Heart left ventricle (tissue), 16 donors: ENCODE results near the gene DGUOK. TPM values are rescaled to one million over a fixed set of nuclear protein-coding genes. Genes with fewer than 3 reads are reported as not detected.

ENCODE experiments used
- ATAC-seq, 4 donors: fragments of 200-7000 bp; cut with Tn5 transposase; one replicate each; pipeline ENCODE4 v1.9.1; 2020 to 2022; ENCODE audit warnings: moderate library complexity in 4 of 4, mild to moderate bottlenecking in 3 of 4, moderate number of reproducible peaks in 1 of 4
- DNase-seq, 5 donors: peaks; one replicate each; pipeline ENCODE4 v3.0.0-alpha.2; 2020
- H3K27ac ChIP-seq, 12 donors: fragments of 200-600 bp; sonication (generic) in 4 of 12; one replicate each; pipeline versions ENCODE4 v1.5.0 to v1.8.0; 2016 to 2022; ENCODE audit warnings: mild to moderate bottlenecking in 2 of 12
- H3K27me3 ChIP-seq, 9 donors: fragments of 200-600 bp; sonication (generic) in 2 of 9; one replicate each; pipeline versions ENCODE4 v1.5.1 to v1.8.0; 2016 to 2022; ENCODE audit warnings: mild to moderate bottlenecking in 3 of 9
- H3K36me3 ChIP-seq, 9 donors: fragments of 200-600 bp; sonication (generic) in 2 of 9; one replicate each; pipeline versions ENCODE4 v1.5.0 to v1.8.0; 2018 to 2022; ENCODE audit warnings: mild to moderate bottlenecking in 2 of 9
- H3K4me1 ChIP-seq, 12 donors: fragments of 200-600 bp; sonication (generic) in 4 of 12; one replicate each; pipeline versions ENCODE4 v1.5.0 to v1.8.0; 2016 to 2022; ENCODE audit warnings: mild to moderate bottlenecking in 3 of 12
- H3K4me3 ChIP-seq, 12 donors: fragments of 200-600 bp; sonication (generic) in 4 of 12; one replicate each; pipeline versions ENCODE4 v1.5.0 to v1.8.0; 2017 to 2022; ENCODE audit warnings: mild to moderate bottlenecking in 9 of 12, moderate library complexity in 4 of 12
- H3K9me3 ChIP-seq, 12 donors: fragments of 200-600 bp; sonication (generic) in 4 of 12; one replicate each; pipeline versions ENCODE4 v1.5.0 to v1.8.0; 2016 to 2022; ENCODE audit warnings: mild to moderate bottlenecking in 1 of 12
- CTCF ChIP-seq, 12 donors: fragments of 200-600 bp; sonication (generic) in 4 of 12; IDR thresholded peaks; one replicate each; pipeline versions ENCODE4 v1.5.0 to v1.8.0; 2018 to 2022; ENCODE audit warnings: antibody characterized with exemption in 12 of 12, mild to moderate bottlenecking in 5 of 12
- POLR2A ChIP-seq, 2 donors: fragments of 450-650 bp; IDR thresholded peaks; one replicate each; pipeline ENCODE4 v1.6.1; 2017; ENCODE audit warnings: antibody characterized with exemption in 2 of 2, mild to moderate bottlenecking in 2 of 2, moderate library complexity in 2 of 2
- WGBS, 4 donors: extraction: QIAGEN DNeasy Blood & Tissue Kit in 2 of 4; methylation state at CpG; one replicate each; pipeline versions ENCODE4 v1.1.5 to v1.1.7; 2013 to 2018; 5-methylcytosine and 5-hydroxymethylcytosine counted together
- intact Hi-C, 10 donors: fragments of 100-400 bp; cut with DNase I; formaldehyde crosslinking; loops; one replicate each; pipeline versions ENCODE4 v1.11.1 to v1.14.2; 2022
- polyA plus RNA-seq, 2 donors: library from polyadenylated mRNA; stranded (reverse); fragments of 200-250 nt; gene quantifications; one replicate each; pipeline ENCODE4 v1.2.3, GENCODE V29; 2013
- total RNA-seq, 9 donors: library from RNA; depleted of rRNA in 2 of 9; stranded (reverse); fragments of >200 nt in 2 of 9; fragmentation: NEBNext Ultra II Directional in 3 of 9; extraction: Animal tissue kit (Norgen Biotek cat#: 25700) in 3 of 9; gene quantifications; one replicate each; pipeline versions ENCODE4 v1.1.0 to v1.2.4, GENCODE V29; 2016 to 2023
- donor health status: ischemic (EF 13 %, LVEDD 7.1; RV severe dilation, severe dysfunction).
- donor health status: healthy with polysubstance abuse.
- donor health status: DM: no; HTN: yes; CAD: no.
- donor health status: DM: no; HTN: no; CAD: no.
- donor health status: ischemic (EF 25% LVEDD 6.9; RV normal size, moderate dysfunction).
- donor health status: ischemic (EF 25% LVEDD 5.7; RV mildly dilated, moderate dysfunction).
- donor health status: healthy.
- donor health status: DM: yes; HTN: yes; CAD: no.
- donor health status: ischemic (EF 35%, LVEDD 5.7; RV mildly dilated, moderate dysfunction).
- donor health status: nonischemic (EF 11% LVEDD 7.7; RV severe dilation, severe dysfunction).
- donor health status: DM: yes; HTN: yes; CAD: no.
- donor health status: PGD.
- donor health status: ischemic (EF 29% LVEDD 5.4; RV normal size, mild dysfunction).
- donor health status: nonischemic (EF 23%, LVEDD 6.1; RV moderate dilation, normal function).

DGUOK gene
- total and polyA plus RNA-seq, 11 donors = 22.6 to 49.2 (median 26.1) TPM

- no peak for TF ChIP-seq POLR2A (IDR thresholded peaks at IDR 0.05)
- TF ChIP-seq CTCF (IDR thresholded peaks at IDR 0.05) = no peak
- ATAC-seq (no peak), DNase-seq (no peak)
- H3K9me3 ChIP-seq = no peaks in the 10 kb centered on the region
- no peaks in the 10 kb centered on the region for H3K36me3 ChIP-seq
- intact Hi-C loops = no loop called here
- 91 to 98% (median 94%) methylated on average over 6 of the region's 6 CpGs for WGBS, 4 donors
- H3K4me3 ChIP-seq = no peak overlapping the region
- peaks cover 0 to 66% (median 14%) of the 10 kb centered on the region in 12 donors for H3K4me1 ChIP-seq
- H3K27ac ChIP-seq = no peak overlapping the region
- no peaks in the 10 kb centered on the region for H3K27me3 ChIP-seq
Observed at GRCh38 chr2:73997813-73998212, 71.1 kb downstream of the DGUOK start.

- no peaks in the 10 kb centered on the region for H3K36me3 ChIP-seq
- no peak overlapping the region for H3K4me3 ChIP-seq
- no peaks in the 10 kb centered on the region for H3K9me3 ChIP-seq
- WGBS, 4 donors = 88 to 90% (median 89%) methylated on average over 8 of the region's 8 CpGs
- DNase-seq (no peak), ATAC-seq (no peak)
- H3K4me1 ChIP-seq = peaks cover 0 to 64% (median 19%) of the 10 kb centered on the region in 12 donors
- intact Hi-C loops = no loop called here
- TF ChIP-seq POLR2A (IDR thresholded peaks at IDR 0.05) (no peak), CTCF (IDR thresholded peaks at IDR 0.05) (no peak)
- H3K27me3 ChIP-seq = no peaks in the 10 kb centered on the region
- no peak overlapping the region for H3K27ac ChIP-seq
Observed at GRCh38 chr2:73998451-73998850, 71.8 kb downstream of the DGUOK start.

GRCh38 chr2:73998933-73999332 is 72.3 kb downstream of the DGUOK start:
- Histone ChIP-seq H3K27ac (no peak overlapping the region), H3K36me3 (no peaks in the 10 kb centered on the region), H3K27me3 (no peaks in the 10 kb centered on the region), H3K4me1 (peaks cover 0 to 63% (median 21%) of the 10 kb centered on the region in 12 donors), H3K9me3 (no peaks in the 10 kb centered on the region), H3K4me3 (no peak overlapping the region)
- no peak for TF ChIP-seq POLR2A (IDR thresholded peaks at IDR 0.05)
- TF ChIP-seq CTCF (IDR thresholded peaks at IDR 0.05) = no peak
- intact Hi-C loops = no loop called here
- DNase-seq (no peak), ATAC-seq (no peak)
- WGBS, 4 donors = 86 to 89% (median 88%) methylated on average over 4 of the region's 4 CpGs

- TF ChIP-seq POLR2A (IDR thresholded peaks at IDR 0.05) = no peak
- TF ChIP-seq CTCF (IDR thresholded peaks at IDR 0.05) = no peak
- Histone ChIP-seq H3K9me3 (no peaks in the 10 kb centered on the region), H3K4me1 (peaks cover 0 to 64% (median 26%) of the 10 kb centered on the region in 12 donors), H3K4me3 (no peak overlapping the region), H3K27ac (no peak overlapping the region), H3K36me3 (no peaks in the 10 kb centered on the region), H3K27me3 (no peaks in the 10 kb centered on the region)
- DNase-seq = no peak
- no peak for ATAC-seq
- intact Hi-C loops = loop anchor here in 5 of 10 donors (5.0 to 10.0 kb wide), 5 partner anchors 73 to 145 kb away; partner anchors contain the start of genes DGUOK (in 2 of the 5) and BOLA3 (in 1 of the 5)
- 41 to 52% (median 49%) methylated on average over 10 of the region's 10 CpGs for WGBS, 4 donors
Observed at GRCh38 chr2:73999881-74000597, 73.4 kb downstream of the DGUOK start.
